Measurements from ENCODE around the gene ZRANB1.

- TF ChIP-seq POLR2A (IDR thresholded peaks at IDR 0.05; ENCODE audit: low read depth, low read length) (no peak), POLR2AphosphoS5 (IDR thresholded peaks at IDR 0.05; ENCODE audit: low read depth, low read length) (no peak), TAF1 (IDR thresholded peaks at IDR 0.05; ENCODE audit: low read depth, low read length) (no peak), PAX5 (IDR thresholded peaks at IDR 0.05; ENCODE audit: insufficient read depth, low read length, severe bottlenecking) (no peak), SPI1 (IDR thresholded peaks at IDR 0.05; ENCODE audit: low read depth, low read length) (no peak)
Observed at GRCh38 chr10:124955243-124955642, 13.3 kb downstream of the ZRANB1 start.
